UCSD-AML1 (cell line): Measurements from ENCODE around the gene BCL2.

Source experiments
- DNase-seq: peaks from one replicate; lab custom pipeline; 2025; ENCODE audit not compliant: unreplicated experiment; lab: John Stamatoyannopoulos, UW

The BCL2 gene

DNA sequence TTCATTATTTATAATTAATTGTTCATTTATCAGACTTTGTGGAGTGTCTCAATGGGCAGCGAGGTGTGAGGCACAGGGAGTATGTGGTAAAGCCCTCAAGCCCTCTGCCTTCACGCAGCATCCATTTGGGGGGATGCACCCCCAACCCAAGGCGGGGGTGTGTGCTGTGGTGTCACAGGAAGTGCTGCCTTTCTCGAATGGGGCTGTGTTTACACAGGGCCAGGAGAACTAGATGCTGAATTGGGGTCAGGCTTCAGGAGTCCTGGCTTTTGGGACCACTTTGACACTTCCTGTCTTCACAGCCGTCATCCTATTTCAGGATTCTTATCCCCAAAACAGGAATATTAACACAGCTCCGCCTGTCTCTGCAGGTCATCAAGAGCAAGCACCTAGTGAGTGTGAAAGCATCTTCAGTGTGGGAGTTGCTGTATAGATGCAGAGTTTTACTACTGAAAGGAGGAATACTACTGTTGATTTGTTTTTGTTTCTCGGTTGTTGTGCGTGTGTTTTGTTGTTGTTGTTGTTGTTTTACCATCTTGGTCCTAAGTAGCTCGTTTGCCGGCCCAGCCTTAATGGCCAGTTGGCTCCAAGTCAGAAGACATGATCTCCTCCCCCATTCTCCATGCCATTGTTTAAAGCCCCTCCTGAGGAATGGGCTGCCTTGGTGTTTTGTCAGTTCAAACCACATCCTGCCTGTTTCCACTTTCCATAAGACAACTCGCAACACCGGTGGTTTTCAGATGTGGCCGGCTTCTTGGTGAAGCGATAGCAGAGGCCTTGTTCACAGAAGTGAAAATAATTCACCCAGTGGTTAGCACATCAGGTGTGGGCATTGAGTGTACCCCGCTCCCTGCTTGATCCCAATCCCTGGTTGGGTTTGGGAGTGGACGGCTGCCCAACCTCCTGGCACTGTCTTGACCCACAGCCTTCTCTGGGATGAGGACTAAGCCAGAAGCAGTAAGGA is 221.3 kb downstream of the BCL2 start:
- peak; percentile 74 for DNase-seq

DNA sequence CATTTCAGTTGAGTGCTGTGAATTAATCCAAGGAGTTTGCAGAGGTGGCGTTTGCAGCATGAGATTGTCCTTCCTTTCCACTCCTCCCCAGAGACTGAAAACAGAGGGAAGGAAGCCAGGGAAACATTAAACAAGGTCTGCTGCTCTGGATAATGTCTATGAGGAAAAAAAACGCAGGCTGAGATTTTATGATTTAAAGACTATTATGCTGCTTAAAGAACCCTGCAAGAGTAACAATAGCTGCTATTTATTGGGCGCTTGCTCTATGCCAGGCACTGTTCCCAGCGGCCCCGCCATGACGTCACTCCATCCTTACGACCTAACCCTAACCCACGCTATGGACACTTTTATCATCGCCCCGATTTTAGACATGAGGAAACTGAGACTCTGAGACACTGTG is 222.4 kb downstream of the BCL2 start:
- no peak for DNase-seq

DNA sequence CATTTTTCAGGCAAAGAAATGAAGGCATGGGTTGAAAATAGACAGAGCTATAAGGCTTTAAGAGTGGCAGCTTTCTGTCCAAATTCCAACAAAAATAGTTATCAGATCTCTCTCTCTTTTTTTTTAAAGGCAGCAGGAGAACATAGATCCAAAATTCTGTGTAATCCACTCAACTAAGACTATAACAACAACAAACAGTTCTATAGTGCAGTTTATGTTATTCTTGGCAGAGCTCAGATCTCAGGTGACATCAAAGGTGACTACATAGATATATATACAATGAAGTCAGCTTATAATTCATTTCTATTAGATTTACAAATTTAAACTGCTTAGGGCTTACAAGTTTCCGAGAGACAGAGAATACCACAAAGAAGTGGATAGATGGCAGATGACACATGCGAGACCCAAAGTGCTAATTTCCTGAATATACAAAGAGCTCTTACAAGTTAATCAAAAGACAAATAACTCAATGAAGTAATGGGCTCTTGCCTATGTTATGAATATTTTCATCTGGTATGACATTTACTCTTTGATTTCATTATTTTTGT is 223.2 kb downstream of the BCL2 start:
- DNase-seq, result no peak

DNA sequence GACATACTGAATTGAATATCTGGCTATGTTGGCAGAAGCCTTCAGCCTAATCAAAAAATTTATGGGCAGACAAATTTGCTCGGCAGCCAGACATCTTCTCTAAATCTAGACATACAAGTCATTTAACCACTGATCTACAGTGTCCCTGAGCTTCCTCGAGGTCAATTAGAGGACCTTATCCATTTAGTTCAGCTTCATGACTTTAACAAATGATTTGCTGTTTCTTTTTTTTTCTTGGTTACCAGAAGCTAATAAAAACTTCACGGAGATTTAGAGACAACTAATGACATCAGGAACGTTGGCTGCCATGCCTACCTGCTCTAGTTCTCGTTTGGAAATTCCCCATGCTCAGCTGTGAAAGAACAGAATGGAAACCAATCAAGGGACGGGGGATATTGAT is 223.8 kb downstream of the BCL2 start:
- no peak for DNase-seq

- DNase-seq, result no peak
Observed at GRCh38 chr18:63091671-63092364, 227.8 kb downstream of the BCL2 start.

- DNase-seq, result no peak
Observed at GRCh38 chr18:63090334-63090733, 229.2 kb downstream of the BCL2 start.

- no peak for DNase-seq
Observed at GRCh38 chr18:63089041-63089440, 230.5 kb downstream of the BCL2 start.

- DNase-seq, result no peak
Observed at GRCh38 chr18:63088262-63088661, 231.3 kb downstream of the BCL2 start.

DNA sequence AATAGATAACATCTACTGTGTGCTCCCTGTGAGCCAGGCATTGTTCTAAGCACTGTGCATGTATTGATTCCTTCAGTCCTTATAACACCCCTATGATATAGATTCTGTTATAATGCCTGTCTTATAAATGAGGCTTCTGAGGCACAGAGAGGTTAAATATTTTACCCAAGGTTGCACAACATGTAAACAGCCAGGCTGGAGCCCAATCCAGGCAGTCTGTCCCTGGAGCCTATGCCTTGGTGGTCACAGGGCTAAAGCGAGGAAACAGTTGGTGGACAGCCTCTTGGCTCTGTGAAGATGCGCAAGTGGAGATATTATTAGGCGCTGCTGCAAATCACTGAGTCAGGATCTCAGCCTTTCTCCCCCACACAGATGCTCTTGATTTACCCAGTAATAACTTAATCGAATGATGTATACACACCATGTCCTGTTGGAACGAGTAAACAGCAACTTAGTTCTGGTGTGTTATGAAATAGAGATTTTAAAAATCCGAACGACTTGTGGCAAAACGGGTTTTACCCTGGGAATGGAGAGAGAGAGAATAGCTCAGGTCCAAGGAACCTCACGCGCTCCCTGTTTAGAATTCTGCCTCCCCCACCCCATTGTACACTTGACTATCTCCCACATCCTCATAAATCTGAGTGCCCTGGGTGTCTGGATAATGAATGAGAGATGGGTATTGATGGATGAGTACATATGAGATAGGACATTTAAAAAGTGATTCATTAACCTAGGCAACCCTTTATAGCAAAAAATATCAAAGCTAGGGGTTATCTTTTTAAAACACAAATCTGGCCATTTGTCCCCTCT is 231.9 kb downstream of the BCL2 start:
- DNase-seq, result no peak

GRCh38 chr18:63085611-63086010 is 234.0 kb downstream of the BCL2 start:
- DNase-seq, result no peak

GRCh38 chr18:63084219-63084618 is 235.3 kb downstream of the BCL2 start:
- DNase-seq, result no peak

DNA sequence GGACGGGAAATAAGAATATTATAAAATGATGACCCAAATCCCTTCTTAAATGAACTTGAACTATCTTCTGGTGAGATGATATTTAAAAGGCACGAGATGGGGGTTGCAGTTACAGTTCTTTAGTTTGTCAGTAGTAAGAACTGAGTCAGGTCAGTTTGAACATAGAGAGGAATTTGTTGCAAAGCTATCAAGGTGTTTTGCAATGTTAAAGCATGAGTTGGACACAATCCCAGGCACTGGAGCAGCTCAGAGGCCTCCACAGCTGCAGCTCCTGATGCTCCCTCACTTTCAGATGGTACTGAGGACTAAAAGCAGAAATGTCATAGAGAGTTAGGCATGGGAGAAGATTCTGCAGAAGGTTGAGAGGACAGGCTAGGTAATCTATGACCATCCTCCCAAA is 236.0 kb downstream of the BCL2 start:
- no peak for DNase-seq

GRCh38 chr18:63083020-63083531 is 236.5 kb downstream of the BCL2 start:
- DNase-seq, result no peak

- DNase-seq, result no peak
Observed at GRCh38 chr18:63082366-63083019, 237.1 kb downstream of the BCL2 start.

- no peak for DNase-seq
Observed at GRCh38 chr18:63079114-63079513, 240.5 kb downstream of the BCL2 start.

- DNase-seq, result no peak
Observed at GRCh38 chr18:63078471-63078870, 241.1 kb downstream of the BCL2 start.

- no peak for DNase-seq
Observed at GRCh38 chr18:63074981-63075404, 244.6 kb downstream of the BCL2 start.

DNA sequence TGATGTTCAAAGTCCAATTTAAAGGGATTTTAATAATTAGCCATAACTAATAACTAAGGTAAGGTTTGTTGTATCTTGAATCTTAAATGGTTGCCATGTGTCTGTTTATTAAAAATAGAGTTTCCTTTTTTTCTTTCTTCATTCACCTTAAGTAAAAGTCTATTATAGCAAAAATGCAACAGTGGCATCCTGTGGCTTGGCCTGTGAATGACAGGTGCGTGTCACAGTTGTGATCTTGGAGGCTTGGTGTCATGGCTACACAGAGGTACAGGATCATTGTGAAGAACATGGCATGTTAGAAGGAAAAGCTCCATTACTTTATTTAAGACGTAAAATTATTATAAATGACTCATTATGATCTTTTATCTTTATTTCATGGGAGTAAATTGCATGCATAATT is 246.1 kb downstream of the BCL2 start:
- DNase-seq, result no peak
